B cell (primary cell): ENCODE measurements around the gene COPS3. TPM values are rescaled to one million over a fixed set of nuclear protein-coding genes. Genes with fewer than 3 reads are reported as not detected.
A peak's percentile ranks its signal among the peaks of the same experiment; 100 is the strongest.

Source experiments
- ATAC-seq: fragments of 200-7000 bp; cut with Tn5 transposase; one replicate; pipeline ENCODE4 v1.10.0; 2021; ENCODE audit warnings: low read depth, mild to moderate bottlenecking, moderate number of reproducible peaks, moderate library complexity
- CTCF ChIA-PET: fragments of 350-600 bp; sonication (Branson Sonifier 250); formaldehyde crosslinking; loops from one replicate; lab custom pipeline; 2021; ENCODE audit warnings: antibody characterized with exemption, inconsistent platforms; lab: Charles Lee
- POLR2A ChIA-PET: fragments of 350-600 bp; sonication (Branson Sonifier 250); formaldehyde crosslinking; loops from one replicate; lab custom pipeline; 2021; ENCODE audit warnings: antibody characterized with exemption; lab: Charles Lee
- DNase-seq: peaks from one replicate; pipeline ENCODE4 v3.0.0; 2013
- H2AFZ ChIP-seq: 2 replicates; pipeline ENCODE4 v1.6.1; 2012; ENCODE audit warnings: mild to moderate bottlenecking, low read depth, low read length; ENCODE audit not compliant: insufficient read depth, poor library complexity, severe bottlenecking
- H3K27ac ChIP-seq, 2 donors: 1 replicate in 1 of 2; 2 replicates in 1 of 2; pipeline ENCODE4 v1.5.1; 2012 to 2013; ENCODE audit warnings: low read length in 2 of 2, mild to moderate bottlenecking in 2 of 2, moderate library complexity in 1 of 2
- H3K27me3 ChIP-seq, 4 experiments: fragments of 200-600 bp in 1 of 4; sonication (generic) in 1 of 4; replicated peaks in 1 of 4; 1 replicate in 2 of 4; 2 replicates in 2 of 4; pipeline versions ENCODE4 v1.6.1 to v1.7.0; 2013 to 2016; ENCODE audit warnings: low read length in 3 of 4, mild to moderate bottlenecking in 2 of 4, mixed read lengths in 1 of 4, moderate library complexity in 1 of 4; ENCODE audit not compliant: insufficient read depth in 4 of 4, control insufficient read depth in 3 of 4; ENCODE audit errors: control extremely low read depth in 1 of 4
- H3K36me3 ChIP-seq, 2 experiments: replicated peaks in 1 of 2; 1 replicate in 1 of 2; 2 replicates in 1 of 2; pipeline versions ENCODE4 v1.6.1 to v1.7.1; 2013; ENCODE audit warnings: low read length in 1 of 2; ENCODE audit not compliant: insufficient read depth in 2 of 2, control insufficient read depth in 1 of 2; ENCODE audit errors: control extremely low read depth in 1 of 2, extremely low read depth in 1 of 2
- H3K4me1 ChIP-seq, 2 donors: fragments of 200-600 bp in 1 of 2; sonication (generic) in 1 of 2; 1 replicate in 1 of 2; 2 replicates in 1 of 2; pipeline versions ENCODE4 v1.5.1 to v1.6.1; 2013 to 2017; ENCODE audit warnings: low read length in 2 of 2; ENCODE audit not compliant: control insufficient read depth in 2 of 2, insufficient read depth in 2 of 2
- H3K4me2 ChIP-seq: replicated peaks from 2 replicates; pipeline ENCODE3; 2012; ENCODE audit warnings: mild to moderate bottlenecking, low read depth, low read length; ENCODE audit not compliant: poor library complexity, severe bottlenecking
- H3K4me3 ChIP-seq, 5 experiments: fragments of 200-600 bp in 1 of 5; sonication (generic) in 1 of 5; 1 replicate in 3 of 5; 2 replicates in 2 of 5; pipeline versions ENCODE4 v1.5.1 to v1.7.0; 2011 to 2016; ENCODE audit warnings: low read length in 4 of 5, mild to moderate bottlenecking in 4 of 5, low read depth in 2 of 5, control low read depth in 1 of 5, moderate library complexity in 1 of 5; ENCODE audit not compliant: insufficient read depth in 1 of 5; ENCODE audit errors: control extremely low read depth in 1 of 5, extremely low read depth in 1 of 5
- H3K79me2 ChIP-seq: fragments of 200-600 bp; sonication (generic); one replicate; pipeline ENCODE4 v1.6.0; 2016; ENCODE audit warnings: low read length; ENCODE audit not compliant: control insufficient read depth, insufficient read depth
- H3K9ac ChIP-seq: fragments of 200-600 bp; sonication (generic); 2 replicates; pipeline ENCODE4 v1.6.1; 2017; ENCODE audit warnings: mild to moderate bottlenecking, low read length, moderate library complexity
- H3K9me3 ChIP-seq, 3 donors: one replicate each; pipeline versions ENCODE4 v1.6.1 to v1.7.1; 2013; ENCODE audit warnings: low read length in 2 of 3; ENCODE audit not compliant: control insufficient read depth in 2 of 3, insufficient read depth in 1 of 3; ENCODE audit errors: control extremely low read depth in 1 of 3
- H4K20me1 ChIP-seq: 2 replicates; pipeline ENCODE4 v1.6.0; 2012; ENCODE audit warnings: mild to moderate bottlenecking, low read length; ENCODE audit not compliant: insufficient read depth, control insufficient read depth, poor library complexity, severe bottlenecking
- H3K27ac Mint-ChIP-seq: one replicate; pipeline ENCODE4 v1.8.0; 2021; ENCODE audit warnings: mixed read lengths
- H3K27me3 Mint-ChIP-seq: one replicate; pipeline ENCODE4 v1.8.0; 2021; ENCODE audit warnings: mixed read lengths
- H3K4me1 Mint-ChIP-seq: one replicate; pipeline ENCODE4 v1.8.0; 2021; ENCODE audit warnings: mixed read lengths
- H3K4me3 Mint-ChIP-seq: one replicate; pipeline ENCODE4 v1.8.0; 2021; ENCODE audit warnings: mixed read lengths
- H3K9me3 Mint-ChIP-seq: one replicate; pipeline ENCODE4 v1.8.0; 2022; ENCODE audit warnings: mixed read lengths; ENCODE audit not compliant: insufficient read depth
- EZH2 ChIP-seq: IDR thresholded peaks from 2 replicates; pipeline ENCODE4 v1.6.1; 2012; ENCODE audit warnings: borderline replicate concordance, low read depth, mild to moderate bottlenecking, moderate library complexity, low read length; ENCODE audit not compliant: insufficient read depth, poor library complexity, severe bottlenecking
- WGBS: methylation state at CpG from one replicate; pipeline ENCODE4 v1.1.5; 2013; ENCODE audit warnings: missing lambda C conversion rate; ENCODE audit not compliant: insufficient coverage; 5-methylcytosine and 5-hydroxymethylcytosine counted together
- intact Hi-C: fragments of 100-400 bp; cut with micrococcal nuclease; formaldehyde crosslinking; loops from one replicate; pipeline ENCODE4 v1.10.0; 2022
- polyA plus RNA-seq: library from polyadenylated mRNA; depleted of rRNA; stranded (reverse); fragments of >200 nt; gene quantifications from 2 replicates; pipeline ENCODE4 v1.2.3, GENCODE V29; 2012
- total RNA-seq, 2 donors: library from RNA; stranded (reverse); fragments of 120-200 nt in 1 of 2; gene quantifications; 1 replicate in 1 of 2; 2 replicates in 1 of 2; pipeline versions ENCODE4 v1.2.3 to v1.2.4, GENCODE V29; 2013 to 2022
- TF ChIP-seq, protein P1 (sequence below): fragments of 200-600 bp; IDR thresholded peaks from one replicate; pipeline ENCODE4 v1.8.0; 2022; ENCODE audit warnings: antibody characterized with exemption, mild to moderate bottlenecking

COPS3 gene
- total and polyA plus RNA-seq, 2 donors (not counting 1 experiment from before 2014, with no cell fraction given) = 37.2 to 45.5 TPM

- peaks cover 0 to 3% of the 10 kb centered on the region in 2 donors for H3K4me1 ChIP-seq
- intact Hi-C loops = loop anchor here (10.0 kb wide), 1 partner anchor 170 kb away; no protein-coding TSS in a partner anchor
- H3K4me2 ChIP-seq = no peak overlapping the region
- TF ChIP-seq, protein P1, sequence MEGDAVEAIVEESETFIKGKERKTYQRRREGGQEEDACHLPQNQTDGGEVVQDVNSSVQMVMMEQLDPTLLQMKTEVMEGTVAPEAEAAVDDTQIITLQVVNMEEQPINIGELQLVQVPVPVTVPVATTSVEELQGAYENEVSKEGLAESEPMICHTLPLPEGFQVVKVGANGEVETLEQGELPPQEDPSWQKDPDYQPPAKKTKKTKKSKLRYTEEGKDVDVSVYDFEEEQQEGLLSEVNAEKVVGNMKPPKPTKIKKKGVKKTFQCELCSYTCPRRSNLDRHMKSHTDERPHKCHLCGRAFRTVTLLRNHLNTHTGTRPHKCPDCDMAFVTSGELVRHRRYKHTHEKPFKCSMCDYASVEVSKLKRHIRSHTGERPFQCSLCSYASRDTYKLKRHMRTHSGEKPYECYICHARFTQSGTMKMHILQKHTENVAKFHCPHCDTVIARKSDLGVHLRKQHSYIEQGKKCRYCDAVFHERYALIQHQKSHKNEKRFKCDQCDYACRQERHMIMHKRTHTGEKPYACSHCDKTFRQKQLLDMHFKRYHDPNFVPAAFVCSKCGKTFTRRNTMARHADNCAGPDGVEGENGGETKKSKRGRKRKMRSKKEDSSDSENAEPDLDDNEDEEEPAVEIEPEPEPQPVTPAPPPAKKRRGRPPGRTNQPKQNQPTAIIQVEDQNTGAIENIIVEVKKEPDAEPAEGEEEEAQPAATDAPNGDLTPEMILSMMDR = no peak
- TF ChIP-seq EZH2 = no peak
- CTCF ChIA-PET = interaction anchor here (1.1 to 2.5 kb wide), 3 partner anchors 313 to 315 kb away, joined by 3 to 11 read pairs (median 5); no protein-coding TSS in a partner anchor
- H3K9me3 Mint-ChIP-seq = no peaks in the 10 kb centered on the region
- no peak overlapping the region for H3K9ac ChIP-seq
- no peaks in the 10 kb centered on the region for H3K4me1 Mint-ChIP-seq
- no peak overlapping the region for H3K27ac ChIP-seq
- H3K4me3 Mint-ChIP-seq = no peak overlapping the region
- no peaks in the 10 kb centered on the region for H3K36me3 ChIP-seq
- POLR2A ChIA-PET = no interaction called here
- H3K9me3 ChIP-seq = no peaks in the 10 kb centered on the region
- no peak overlapping the region for H3K27ac Mint-ChIP-seq
- H3K79me2 ChIP-seq = no peaks in the 10 kb centered on the region
- WGBS = 85% methylated on average over 5 of the region's 5 CpGs
- no peak overlapping the region for H3K4me3 ChIP-seq
- H3K27me3 Mint-ChIP-seq = no peaks in the 10 kb centered on the region
- H3K27me3 ChIP-seq = no peaks in the 10 kb centered on the region
- DNase-seq (no peak), ATAC-seq (no peak)
- no peak overlapping the region for H2AFZ ChIP-seq
- no peaks in the 10 kb centered on the region for H4K20me1 ChIP-seq
Observed at GRCh38 chr17:17314501-17315071, 33.5 kb upstream of the COPS3 start.

DNA sequence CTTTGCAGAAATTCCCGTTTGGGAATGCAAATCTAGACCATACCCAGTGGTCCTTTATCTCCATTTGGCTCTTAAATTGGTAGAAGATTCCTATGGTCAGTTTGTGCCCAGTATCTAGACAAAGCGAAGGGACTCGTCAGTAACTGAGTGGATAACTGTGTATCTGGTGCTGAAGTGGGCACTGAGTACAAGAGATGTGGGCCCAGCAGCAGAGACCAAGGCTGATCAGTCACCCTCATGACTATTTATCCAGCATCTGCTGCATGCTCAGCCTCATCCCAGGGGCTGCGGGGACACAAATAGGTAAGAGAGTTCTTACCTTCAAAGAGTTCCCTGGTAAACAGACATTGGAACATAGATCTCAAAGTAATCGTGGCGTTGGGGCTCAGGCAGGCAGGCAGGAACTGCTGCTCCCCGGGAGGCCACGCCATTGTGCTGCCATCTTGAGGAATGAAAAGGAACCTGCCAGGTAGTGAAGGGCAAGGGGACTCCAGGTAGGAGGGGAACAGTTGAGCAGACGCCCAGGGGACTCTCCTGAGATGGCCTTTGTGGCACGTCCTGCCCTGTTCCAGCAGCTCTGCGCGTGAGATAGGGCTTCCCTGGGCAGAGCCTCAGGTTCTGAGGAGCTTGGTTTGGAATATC is 32.4 kb upstream of the COPS3 start:
- H2AFZ ChIP-seq = peak overlapping the region; percentile 60
- CTCF ChIA-PET = interaction anchor here (0.6 to 3.8 kb wide), 15 partner anchors 9 to 870 kb away, joined by 3 to 25 read pairs (median 4); partner anchors contain the start of genes ALKBH5 and COPS3
- TF ChIP-seq, protein P1 = peak; percentile 75
- no peak for TF ChIP-seq EZH2
- H3K4me1 ChIP-seq = peaks cover 0 to 3% of the 10 kb centered on the region in 2 donors
- Mint-ChIP-seq H3K27me3 (no peaks in the 10 kb centered on the region), H3K9me3 (no peaks in the 10 kb centered on the region), H3K4me1 (no peaks in the 10 kb centered on the region), H3K4me3 (no peak overlapping the region), H3K27ac (no peak overlapping the region)
- H3K9me3 ChIP-seq = no peaks in the 10 kb centered on the region
- H4K20me1 ChIP-seq = no peaks in the 10 kb centered on the region
- no peak overlapping the region for H3K27ac ChIP-seq
- DNase-seq = peak; percentile 79
- no peaks in the 10 kb centered on the region for H3K36me3 ChIP-seq
- WGBS = 44% methylated on average over 8 of the region's 12 CpGs
- peak; percentile 98 for ATAC-seq
- POLR2A ChIA-PET = no interaction called here
- no peaks in the 10 kb centered on the region for H3K79me2 ChIP-seq
- intact Hi-C loops = loop anchor here (1.0 to 10.0 kb wide), 3 partner anchors 169 to 391 kb away; no protein-coding TSS in a partner anchor
- H3K4me3 ChIP-seq = no peak overlapping the region
- H3K9ac ChIP-seq = no peak overlapping the region
- no peaks in the 10 kb centered on the region for H3K27me3 ChIP-seq
- no peak overlapping the region for H3K4me2 ChIP-seq
